HepG2 (cell line): Measurements from ENCODE around the gene AMN. TPM values are rescaled to one million over a fixed set of nuclear protein-coding genes. Genes with fewer than 3 reads are reported as not detected.

Source experiments
- BRF2 ChIP-seq: sonication (generic); formaldehyde crosslinking; IDR thresholded peaks from 2 replicates; pipeline ENCODE4 v1.8.1; 2022; ENCODE audit warnings: mild to moderate bottlenecking, missing genetic modification reagents
- ETV6 ChIP-seq: sonication (generic); formaldehyde crosslinking; conservative IDR thresholded peaks from 2 replicates; pipeline ENCODE4 v1.4.0; 2020; ENCODE audit warnings: missing genetic modification reagents
- FOXM1 ChIP-seq: sonication (generic); formaldehyde crosslinking; IDR thresholded peaks from 2 replicates; pipeline ENCODE4 v1.5.0; 2020; ENCODE audit warnings: missing genetic modification reagents
- FOXO1 ChIP-seq: sonication (generic); formaldehyde crosslinking; IDR thresholded peaks from 2 replicates; pipeline ENCODE4 v1.4.0; 2020; ENCODE audit warnings: missing genetic modification reagents
- GLI4 ChIP-seq: sonication (generic); formaldehyde crosslinking; IDR thresholded peaks from 2 replicates; pipeline ENCODE4 v1.5.1; 2020; ENCODE audit warnings: missing genetic modification reagents, mild to moderate bottlenecking, moderate library complexity, borderline replicate concordance
- GPN1 ChIP-seq: sonication (generic); formaldehyde crosslinking; IDR thresholded peaks from 2 replicates; pipeline ENCODE4 v1.5.1; 2020; ENCODE audit warnings: missing genetic modification reagents, borderline replicate concordance
- HNF1A ChIP-seq, 2 experiments: sonication (generic) in 1 of 2; formaldehyde crosslinking in 1 of 2; IDR thresholded peaks; 2 replicates each; pipeline versions ENCODE4 v1.4.0 to v1.6.1; 2016 to 2020; ENCODE audit warnings: borderline replicate concordance in 1 of 2, low read depth in 1 of 2, mild to moderate bottlenecking in 1 of 2, missing genetic modification reagents in 1 of 2
- KDM5B ChIP-seq: sonication (generic); formaldehyde crosslinking; IDR thresholded peaks from 2 replicates; pipeline ENCODE4 v1.4.0; 2020; ENCODE audit warnings: missing genetic modification reagents, mild to moderate bottlenecking, borderline replicate concordance
- NFRKB ChIP-seq: fragments of 450-650 bp; IDR thresholded peaks from 2 replicates; pipeline ENCODE4 v1.6.1; 2017
- NFYB ChIP-seq: sonication (generic); formaldehyde crosslinking; IDR thresholded peaks from 2 replicates; pipeline ENCODE4 v1.4.0; 2020; ENCODE audit warnings: missing genetic modification reagents
- NRL ChIP-seq: sonication (generic); formaldehyde crosslinking; IDR thresholded peaks from 2 replicates; pipeline ENCODE4 v1.5.0; 2020; ENCODE audit warnings: missing genetic modification reagents, mild to moderate bottlenecking, moderate library complexity, borderline replicate concordance
- ONECUT2 ChIP-seq: sonication (generic); formaldehyde crosslinking; IDR thresholded peaks from 2 replicates; pipeline ENCODE4 v1.4.0; 2020; ENCODE audit warnings: missing genetic modification reagents
- TEAD3 ChIP-seq: optimal IDR thresholded peaks from 2 replicates; pipeline ENCODE3; 2016; ENCODE audit warnings: borderline replicate concordance
- TFAP4 ChIP-seq: sonication (generic); IDR thresholded peaks from 2 replicates; pipeline ENCODE4 v1.6.1; 2016; ENCODE audit warnings: low read depth, borderline replicate concordance
- THAP11 ChIP-seq: IDR thresholded peaks from 2 replicates; pipeline ENCODE4 v1.6.1; 2016; ENCODE audit warnings: missing biosample characterization, missing genetic modification reagents
- ZNF333 ChIP-seq: sonication (generic); formaldehyde crosslinking; IDR thresholded peaks from 2 replicates; pipeline ENCODE4 v1.4.0; 2020; ENCODE audit warnings: mild to moderate bottlenecking, missing genetic modification reagents, borderline replicate concordance
- ZNF350 ChIP-seq: sonication (generic); formaldehyde crosslinking; IDR thresholded peaks from 2 replicates; pipeline ENCODE4 v1.4.0; 2020; ENCODE audit warnings: mild to moderate bottlenecking, low read depth, missing genetic modification reagents, borderline replicate concordance
- ZNF354B ChIP-seq: sonication (generic); formaldehyde crosslinking; IDR thresholded peaks from 2 replicates; pipeline ENCODE4 v1.8.0; 2022; ENCODE audit warnings: mild to moderate bottlenecking, missing genetic modification reagents
- ZNF383 ChIP-seq: sonication (generic); formaldehyde crosslinking; IDR thresholded peaks from 2 replicates; pipeline ENCODE4 v1.4.0; 2020; ENCODE audit warnings: missing genetic modification reagents, mild to moderate bottlenecking, borderline replicate concordance
- ZNF530 ChIP-seq: sonication (generic); formaldehyde crosslinking; IDR thresholded peaks from 2 replicates; pipeline ENCODE4 v1.5.0; 2020; ENCODE audit warnings: low read depth, mild to moderate bottlenecking, missing genetic modification reagents
- ZNF567 ChIP-seq: sonication (generic); formaldehyde crosslinking; IDR thresholded peaks from 2 replicates; pipeline ENCODE4 v1.8.1; 2023; ENCODE audit warnings: mild to moderate bottlenecking, missing genetic modification reagents, borderline replicate concordance
- ZNF569 ChIP-seq: sonication (generic); formaldehyde crosslinking; IDR thresholded peaks from 2 replicates; pipeline ENCODE4 v1.5.0; 2020; ENCODE audit warnings: mild to moderate bottlenecking, missing genetic modification reagents, moderate library complexity, borderline replicate concordance
- ZNF780A ChIP-seq: sonication (generic); formaldehyde crosslinking; IDR thresholded peaks from 2 replicates; pipeline ENCODE4 v1.8.0; 2022; ENCODE audit warnings: mild to moderate bottlenecking, missing genetic modification reagents, moderate library complexity
- ZSCAN9 ChIP-seq: IDR thresholded peaks from 2 replicates; pipeline ENCODE4 v1.6.1; 2016; ENCODE audit warnings: borderline replicate concordance
- polyA plus RNA-seq, 8 experiments: library from polyadenylated mRNA; depleted of rRNA in 3 of 8; stranded (reverse) in 7 of 8; unstranded in 1 of 8; fragments of >200 nt; fragmentation: Illumina TruSeq in 4 of 8; extraction: Trizol in 4 of 8; gene quantifications; 2 replicates each; pipeline versions ENCODE4 v1.2.1 to v1.2.3, GENCODE V29; 2011 to 2016; ENCODE audit warnings: low read depth in 4 of 8, missing spikeins in 1 of 8, mixed read lengths in 1 of 8; ENCODE audit not compliant: insufficient read depth in 1 of 8
- total RNA-seq, 5 experiments: library from RNA; depleted of rRNA; stranded (reverse); fragments of >200 nt; fragmentation: Illumina TruSeq; extraction: Trizol; gene quantifications; 2 replicates each; pipeline ENCODE4 v1.2.3, GENCODE V29; 2016; ENCODE audit warnings: low read depth in 1 of 5

Gene AMN
- total and polyA plus RNA-seq, 2 of the 13 experiments (the other 11 are each of a cell fraction or from before 2014, with no cell fraction given), result 9.8 to 33.1 TPM

GRCh38 chr14:102922490-102923200, at the start of gene AMN (continued):
- TF ChIP-seq HNF1A (IDR thresholded peaks at IDR 0.05; ENCODE audit: low read depth) (peak; percentile 87), HNF1A (CRISPR knock-in tag; IDR thresholded peaks at IDR 0.05; ENCODE audit: borderline replicate concordance) (peak; percentile 97), NRL (peak; percentile 77; the same call in 1 of the 2 replicates), TEAD3 (CRISPR knock-in tag) (no peak), ZNF530 (CRISPR knock-in tag) (no peak), GLI4 (CRISPR knock-in tag) (0 out of 2 replicates have a peak, but pooled peaks have one; percentile 59), THAP11 (CRISPR knock-in tag) (peak; percentile 59; the same call in 1 of the 2 replicates), FOXM1 (CRISPR knock-in tag) (no peak), ZNF350 (CRISPR knock-in tag) (peak; percentile 72; the same call in 1 of the 2 replicates), FOXO1 (peak; percentile 8; the same call in 1 of the 2 replicates), ZSCAN9 (CRISPR knock-in tag) (0 out of 2 replicates have a peak, but pooled peaks have one; percentile 71), ZNF569 (CRISPR knock-in tag) (no peak), ZNF333 (no peak; the same call in 1 of the 2 replicates), ETV6 (CRISPR knock-in tag) (peak; percentile 64; the same call in 1 of the 2 replicates), TFAP4 (no peak), NFRKB (no peak), ZNF567 (no peak), ZNF383 (CRISPR knock-in tag) (no peak), NFYB (CRISPR knock-in tag) (no peak; the same call in 1 of the 2 replicates), ONECUT2 (CRISPR knock-in tag) (no peak), GPN1 (CRISPR knock-in tag) (no peak; the same call in 1 of the 2 replicates), KDM5B (CRISPR knock-in tag) (peak; percentile 67; the same call in 1 of the 2 replicates), BRF2 (no peak), ZNF780A (CRISPR knock-in tag) (no peak), ZNF354B (CRISPR knock-in tag) (peak; percentile 18; the same call in 1 of the 2 replicates)
